PC-9 (cell line): ENCODE results near the gene TRMT13.

Source experiments
- CTCF ChIP-seq: fragments of 200-600 bp; sonication (generic); conservative IDR thresholded peaks from 2 replicates; pipeline ENCODE4 v1.6.1; 2017; ENCODE audit warnings: mixed run types, antibody characterized with exemption, mild to moderate bottlenecking, moderate library complexity
- EZH2 ChIP-seq: fragments of 200-600 bp; sonication (generic); IDR thresholded peaks from 2 replicates; pipeline ENCODE4 v1.8.0; 2017; ENCODE audit warnings: antibody characterized with exemption, low read depth

GRCh38 chr1:100184536-100184935, 51.6 kb downstream of the TRMT13 start:
- no peak for TF ChIP-seq EZH2
- no peak for TF ChIP-seq CTCF
